IPS-15b (cell line): ENCODE data around the gene BLZF1.
A peak's percentile ranks its signal among the peaks of the same experiment; 100 is the strongest.
"Not testable (repeated sequence)": the region's sequence is repeated elsewhere in the genome, so short reads cannot be mapped to it uniquely, and the experiment has no call there.

Source experiments
- H3K27me3 ChIP-seq: one replicate; pipeline ENCODE4 v1.6.1; 2013; ENCODE audit warnings: low read length; ENCODE audit not compliant: control insufficient read depth, insufficient read depth
- H3K36me3 ChIP-seq: one replicate; pipeline ENCODE4 v1.6.1; 2013; ENCODE audit warnings: low read length; ENCODE audit not compliant: control insufficient read depth, insufficient read depth
- H3K4me1 ChIP-seq: one replicate; pipeline ENCODE4 v1.6.1; 2013; ENCODE audit warnings: mild to moderate bottlenecking, low read length; ENCODE audit not compliant: control insufficient read depth, insufficient read depth
- H3K4me3 ChIP-seq: one replicate; pipeline ENCODE4 v1.5.1; 2013; ENCODE audit warnings: low read depth, low read length
- H3K9ac ChIP-seq: one replicate; pipeline ENCODE4 v1.6.1; 2013; ENCODE audit warnings: low read depth, mild to moderate bottlenecking, low read length
- H3K9me3 ChIP-seq: one replicate; pipeline ENCODE4 v1.6.1; 2013; ENCODE audit warnings: mild to moderate bottlenecking, low read length; ENCODE audit not compliant: control insufficient read depth, insufficient read depth

Gene BLZF1, protein sequence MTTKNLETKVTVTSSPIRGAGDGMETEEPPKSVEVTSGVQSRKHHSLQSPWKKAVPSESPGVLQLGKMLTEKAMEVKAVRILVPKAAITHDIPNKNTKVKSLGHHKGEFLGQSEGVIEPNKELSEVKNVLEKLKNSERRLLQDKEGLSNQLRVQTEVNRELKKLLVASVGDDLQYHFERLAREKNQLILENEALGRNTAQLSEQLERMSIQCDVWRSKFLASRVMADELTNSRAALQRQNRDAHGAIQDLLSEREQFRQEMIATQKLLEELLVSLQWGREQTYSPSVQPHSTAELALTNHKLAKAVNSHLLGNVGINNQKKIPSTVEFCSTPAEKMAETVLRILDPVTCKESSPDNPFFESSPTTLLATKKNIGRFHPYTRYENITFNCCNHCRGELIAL

DNA sequence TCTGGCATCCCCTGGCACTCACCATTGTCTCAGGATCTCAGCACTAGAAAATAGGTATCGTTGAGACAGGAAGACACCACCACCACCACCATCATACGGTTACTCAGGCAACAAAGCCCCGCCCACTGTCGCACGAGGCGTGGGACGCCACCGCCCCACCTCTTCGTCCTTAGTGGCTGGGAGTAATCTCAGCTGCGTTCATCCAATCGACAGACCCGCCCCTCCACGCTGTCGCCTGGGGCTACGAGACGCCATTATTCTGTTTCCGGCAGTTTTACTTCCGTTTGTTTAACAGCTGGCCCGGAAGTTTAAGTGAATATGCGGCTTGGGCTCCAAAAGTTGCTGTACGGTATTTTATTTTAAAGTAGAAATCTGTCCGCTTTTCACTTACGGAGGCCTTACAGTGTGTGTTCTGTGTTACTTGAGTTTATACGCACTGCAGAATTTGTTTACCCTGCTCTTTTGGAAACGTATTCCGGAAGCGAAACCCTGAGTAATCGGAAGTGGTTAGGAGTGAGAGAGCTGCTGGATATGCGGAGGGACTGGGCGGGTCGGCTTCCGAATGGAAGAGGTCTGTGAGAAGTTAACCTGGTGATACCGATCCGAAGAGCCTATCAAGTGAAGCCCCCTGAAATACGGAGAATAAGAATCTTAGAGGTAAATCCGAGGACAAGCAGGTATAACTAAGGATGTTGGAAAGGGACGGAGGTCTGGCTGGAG is at the start of gene BLZF1, which contains the start of gene NME7:
BLZF1 (plus strand) TSS at position 510 of the 720 bp plus-strand sequence. CDS start 1,328 bp downstream, outside the sequence.
NME7 (minus strand) TSS at position 112 of the 720 bp plus-strand sequence; CDS start at position 25, 87 bp downstream.
- H3K9ac ChIP-seq = peak within 1 kb of the TSS; percentile 47
- H3K36me3 ChIP-seq = no peaks in the 10 kb centered on the region
- H3K9me3 ChIP-seq = no peaks in the 10 kb centered on the region
- H3K4me1 ChIP-seq = no peaks in the 10 kb centered on the region
- H3K27me3 ChIP-seq = no peaks in the 10 kb centered on the region
- peak within 1 kb of the TSS; percentile 81 for H3K4me3 ChIP-seq

DNA sequence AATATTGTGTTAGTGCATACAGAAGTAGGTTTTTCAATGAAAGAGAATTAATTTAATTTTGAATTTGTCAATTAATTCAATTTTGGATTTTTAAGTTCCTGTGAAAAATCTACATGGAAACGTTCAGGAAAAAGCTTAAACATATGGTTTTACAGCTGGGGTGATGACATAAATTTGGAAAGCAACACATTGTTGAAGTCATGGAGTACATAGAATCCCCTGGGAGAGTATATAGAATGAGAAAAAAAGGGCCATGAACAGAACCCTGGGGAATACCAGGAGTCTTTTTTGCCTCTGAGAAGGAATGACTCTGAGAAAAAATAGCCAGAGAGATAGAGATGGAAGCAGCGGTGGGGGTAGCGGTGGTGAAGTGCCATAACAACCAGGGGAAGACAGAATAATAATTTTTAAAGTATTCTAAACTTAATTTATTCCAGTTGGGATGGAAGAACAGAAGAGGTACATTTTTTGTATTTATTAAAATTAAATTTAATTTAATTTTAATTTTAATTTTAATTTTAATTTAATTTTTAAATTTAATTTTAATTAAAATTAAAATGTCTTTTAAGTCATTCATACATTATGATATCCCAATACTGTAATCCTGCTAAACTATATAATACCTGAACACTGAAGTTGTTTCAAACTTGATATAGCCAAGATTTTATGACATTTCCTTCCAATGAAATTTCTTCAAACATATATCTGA is 49.3 kb upstream of the BLZF1 start:
- H3K27me3 ChIP-seq = no peaks in the 10 kb centered on the region
- H3K9ac ChIP-seq = no peak overlapping the region
- no peak overlapping the region for H3K4me3 ChIP-seq
- H3K36me3 ChIP-seq = no peaks in the 10 kb centered on the region
- no peaks in the 10 kb centered on the region for H3K9me3 ChIP-seq
- no peaks in the 10 kb centered on the region for H3K4me1 ChIP-seq

DNA sequence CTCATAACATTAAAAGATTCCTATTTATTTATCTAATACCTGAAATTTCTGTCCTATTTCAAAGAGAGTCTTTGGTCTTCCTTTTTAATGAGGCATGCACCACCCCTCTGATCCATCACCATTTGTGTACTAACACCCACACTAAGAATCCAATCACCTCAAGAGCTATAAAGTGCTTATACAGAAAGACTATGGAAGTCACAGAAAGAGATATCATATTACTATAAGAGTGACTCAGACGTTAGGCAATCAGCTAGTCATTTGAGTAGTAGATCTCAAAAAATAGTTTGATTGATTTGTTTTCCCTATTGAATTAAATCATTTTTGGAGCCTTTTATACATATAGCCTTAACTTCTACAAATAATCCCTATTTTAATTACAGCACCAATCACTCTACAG is 46.5 kb upstream of the BLZF1 start:
- no peaks in the 10 kb centered on the region for H3K9me3 ChIP-seq

DNA sequence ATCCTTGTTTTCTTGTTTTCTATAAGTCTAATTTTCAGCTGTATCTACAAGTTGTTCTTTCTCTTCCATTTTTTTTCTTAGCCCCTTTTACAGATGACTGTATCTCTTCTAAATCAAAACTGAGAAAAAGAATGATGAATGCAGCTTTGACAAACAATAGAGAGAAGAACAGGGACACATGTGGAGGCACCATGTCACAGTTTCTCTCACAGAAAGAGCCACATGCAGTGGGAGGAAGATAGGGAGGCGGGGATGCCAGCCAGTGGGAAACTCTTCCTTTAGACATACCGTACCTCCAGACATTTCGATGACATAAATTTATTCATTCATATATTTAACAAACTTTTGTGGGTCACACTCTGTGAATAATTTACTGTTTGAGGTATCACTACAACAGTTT is 45.9 kb upstream of the BLZF1 start:
- no peaks in the 10 kb centered on the region for H3K36me3 ChIP-seq
- no peak overlapping the region for H3K9ac ChIP-seq
- no peaks in the 10 kb centered on the region for H3K27me3 ChIP-seq
- H3K4me1 ChIP-seq = peaks cover 2% of the 10 kb centered on the region
- H3K9me3 ChIP-seq = no peaks in the 10 kb centered on the region
- H3K4me3 ChIP-seq = no peak overlapping the region

More for the DNA sequence above, 46.5 kb upstream of the BLZF1 start:
- Histone ChIP-seq H3K9ac (no peak overlapping the region), H3K4me1 (peaks cover 2% of the 10 kb centered on the region), H3K36me3 (no peaks in the 10 kb centered on the region), H3K4me3 (no peak overlapping the region), H3K27me3 (no peaks in the 10 kb centered on the region)

DNA sequence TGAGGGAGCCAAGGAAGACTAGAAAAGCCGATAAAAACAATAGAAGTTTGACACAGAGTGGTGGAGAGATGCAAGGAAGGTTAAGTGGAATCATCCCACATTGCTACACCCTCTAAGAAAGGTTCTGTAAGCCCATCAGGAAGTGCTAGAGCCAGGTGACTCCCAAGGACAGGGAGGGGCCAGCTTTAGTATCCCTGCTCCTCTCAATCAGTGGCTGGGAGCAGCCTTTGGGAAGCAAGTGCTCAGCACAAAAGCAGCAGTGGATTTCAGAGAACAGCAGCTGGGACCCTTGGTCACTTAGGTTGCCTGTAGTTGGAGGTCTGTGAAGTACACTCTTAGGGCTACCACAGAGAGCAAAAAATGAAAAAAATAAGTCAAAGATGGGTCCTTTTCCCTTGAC is 42.9 kb upstream of the BLZF1 start:
- Histone ChIP-seq H3K4me1 (peaks cover 2% of the 10 kb centered on the region), H3K27me3 (no peaks in the 10 kb centered on the region), H3K9ac (no peak overlapping the region), H3K9me3 (no peaks in the 10 kb centered on the region), H3K4me3 (no peak overlapping the region), H3K36me3 (no peaks in the 10 kb centered on the region)

DNA sequence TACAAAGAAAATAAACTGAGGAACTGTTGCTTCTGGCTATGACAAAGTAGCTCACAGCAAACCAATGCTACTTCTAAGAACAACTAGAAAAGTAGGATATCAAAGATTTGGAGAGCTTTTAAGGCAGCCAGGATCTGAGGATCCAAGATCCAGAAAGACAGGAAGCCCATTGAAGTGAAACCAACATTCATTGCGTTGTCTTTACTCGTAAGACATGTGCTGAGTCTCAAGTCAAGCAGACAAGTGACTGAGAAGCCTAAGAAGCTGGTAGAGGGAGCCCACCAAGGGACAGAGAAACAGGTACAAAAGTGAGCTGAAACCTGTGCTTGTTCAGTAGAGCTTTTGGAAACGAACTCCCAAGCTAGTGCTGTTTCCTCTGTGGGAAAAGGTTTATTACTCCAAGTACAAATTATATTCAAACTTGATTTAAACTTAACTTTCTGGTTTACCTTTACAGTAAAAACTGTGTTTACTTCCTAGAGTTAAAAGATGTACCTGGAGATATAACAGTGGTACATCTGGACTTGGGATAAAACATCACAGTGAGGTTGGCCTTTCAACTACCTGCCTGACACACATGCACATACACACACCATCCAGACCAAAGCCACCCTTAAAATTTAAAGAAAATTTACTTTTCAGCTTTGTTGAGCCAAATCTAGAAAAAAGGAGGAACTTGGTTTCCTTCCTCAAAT is 41.6 kb upstream of the BLZF1 start:
- Histone ChIP-seq H3K4me3 (no peak overlapping the region), H3K36me3 (no peaks in the 10 kb centered on the region), H3K9me3 (no peaks in the 10 kb centered on the region), H3K27me3 (no peaks in the 10 kb centered on the region), H3K4me1 (peaks cover 2% of the 10 kb centered on the region), H3K9ac (no peak overlapping the region)

DNA sequence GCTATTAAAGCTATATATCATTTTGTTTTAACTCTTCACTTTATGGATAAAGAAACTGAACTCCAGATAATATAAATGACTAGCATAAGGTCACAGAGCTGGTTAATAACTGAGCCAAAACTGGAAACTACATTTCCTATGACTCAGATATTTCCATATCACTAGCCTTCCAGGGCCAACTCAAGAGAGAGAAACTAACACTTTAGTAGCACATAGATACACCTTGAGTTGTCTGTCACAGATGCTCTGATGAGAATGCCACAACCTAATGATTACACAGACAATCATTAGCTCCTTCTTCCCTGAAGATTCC is 41.1 kb upstream of the BLZF1 start:
- no peaks in the 10 kb centered on the region for H3K9me3 ChIP-seq
- no peak overlapping the region for H3K4me3 ChIP-seq
- H3K27me3 ChIP-seq = no peaks in the 10 kb centered on the region
- H3K4me1 ChIP-seq = peaks cover 2% of the 10 kb centered on the region
- no peak overlapping the region for H3K9ac ChIP-seq
- no peaks in the 10 kb centered on the region for H3K36me3 ChIP-seq

DNA sequence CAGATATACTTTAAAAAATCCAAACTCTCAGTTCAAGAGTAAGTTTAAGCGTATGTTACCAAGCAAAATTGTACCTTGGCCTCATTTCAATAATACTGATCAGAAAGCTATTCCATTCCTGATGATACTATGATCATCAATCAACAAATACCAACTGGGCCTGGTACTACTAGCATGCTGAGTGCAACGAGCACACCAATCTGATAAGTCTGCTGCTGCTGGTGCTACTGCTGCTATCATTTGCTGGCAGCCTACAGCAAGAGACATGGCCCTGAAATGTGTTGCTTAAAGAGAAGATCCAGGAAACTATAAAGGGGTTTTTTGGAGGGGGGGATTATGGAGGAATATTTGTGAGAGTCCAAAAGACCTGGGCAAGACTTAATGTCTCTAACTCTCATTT is 40.1 kb upstream of the BLZF1 start:
- H3K4me1 ChIP-seq = peaks cover 2% of the 10 kb centered on the region
- H3K4me3 ChIP-seq = no peak overlapping the region
- H3K36me3 ChIP-seq = no peaks in the 10 kb centered on the region
- H3K27me3 ChIP-seq = no peaks in the 10 kb centered on the region
- no peaks in the 10 kb centered on the region for H3K9me3 ChIP-seq
- no peak overlapping the region for H3K9ac ChIP-seq

DNA sequence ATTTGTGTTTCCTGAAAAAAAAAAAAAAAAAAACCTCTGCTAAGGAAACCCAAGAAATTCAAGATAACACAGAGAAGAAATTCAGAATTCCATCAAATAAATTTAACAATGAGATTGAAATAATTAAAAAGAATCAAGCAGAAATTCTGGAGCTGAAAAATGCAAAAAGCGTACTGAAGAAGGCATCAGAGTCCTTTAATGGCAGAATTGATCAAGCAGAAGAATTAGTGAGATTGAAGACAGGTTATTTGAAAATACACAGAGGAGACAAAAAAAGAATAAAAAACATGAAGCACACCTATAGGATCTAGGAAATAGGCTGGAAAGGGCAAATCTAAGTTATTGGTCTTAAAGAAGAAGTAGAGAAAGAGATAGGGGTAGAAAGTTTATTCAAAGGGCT is 38.6 kb upstream of the BLZF1 start:
- Histone ChIP-seq H3K4me1 (peaks cover 2% of the 10 kb centered on the region), H3K9ac (no peak overlapping the region), H3K4me3 (no peak overlapping the region), H3K36me3 (no peaks in the 10 kb centered on the region), H3K27me3 (no peaks in the 10 kb centered on the region), H3K9me3 (no peaks in the 10 kb centered on the region)

DNA sequence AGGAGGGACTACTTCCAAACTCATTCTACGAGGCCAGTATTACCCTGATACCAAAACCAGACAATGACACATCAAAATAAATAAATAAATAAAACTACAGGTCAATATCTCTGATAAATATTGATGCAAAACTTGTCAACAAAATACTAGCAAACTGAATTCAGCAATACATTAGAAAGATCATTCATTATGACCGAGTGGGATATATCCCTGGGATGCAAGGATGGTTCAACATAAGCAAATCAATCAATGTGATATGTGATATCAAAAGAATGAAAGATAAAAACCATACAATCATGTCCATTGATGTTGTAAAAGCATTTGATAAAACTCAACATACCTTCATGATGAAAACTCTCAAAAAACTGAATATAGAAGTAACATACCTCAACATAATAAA is 37.1 kb upstream of the BLZF1 start:
- Histone ChIP-seq H3K9me3 (no peaks in the 10 kb centered on the region), H3K9ac (no peak overlapping the region), H3K27me3 (no peaks in the 10 kb centered on the region), H3K36me3 (no peaks in the 10 kb centered on the region), H3K4me3 (no peak overlapping the region), H3K4me1 (no peaks in the 10 kb centered on the region)

DNA sequence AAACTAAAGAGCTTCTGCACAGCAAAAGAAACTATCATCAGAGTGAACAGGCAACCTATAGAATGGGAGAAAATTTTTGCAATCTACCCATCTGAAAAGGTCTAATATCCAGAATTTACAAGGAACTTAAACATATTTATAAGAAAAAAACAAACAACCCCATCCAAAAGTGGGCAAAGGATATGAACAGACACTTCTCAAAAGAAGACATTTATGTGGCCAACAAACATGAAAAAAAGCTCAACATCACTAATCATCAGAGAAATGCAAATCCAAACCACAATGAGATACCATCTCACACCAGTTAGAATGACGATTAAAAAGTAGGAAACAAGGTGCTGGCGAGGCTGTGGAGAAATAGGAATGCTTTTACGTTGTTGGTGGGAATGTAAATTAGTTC is 33.3 kb upstream of the BLZF1 start:
- H3K9ac ChIP-seq, H3K36me3 ChIP-seq, H3K4me1 ChIP-seq, H3K9me3 ChIP-seq, H3K4me3 ChIP-seq, H3K27me3 ChIP-seq: not testable (repeated sequence)
